ACC112 (cell line): ENCODE results near the gene RTL10.

Experiments used
- H2AFZ ChIP-seq: fragments of 200-600 bp; sonication (generic); one replicate; pipeline ENCODE4 v1.6.0; 2017; ENCODE audit warnings: antibody characterized with exemption, low read length; ENCODE audit not compliant: unreplicated experiment
- H3K27ac ChIP-seq: fragments of 200-600 bp; sonication (generic); 2 replicates; pipeline ENCODE4 v1.5.1; 2014; ENCODE audit warnings: low read depth, mild to moderate bottlenecking, antibody characterized with exemption, low read length, moderate library complexity
- H3K27me3 ChIP-seq: fragments of 200-600 bp; sonication (generic); 2 replicates; pipeline ENCODE4 v1.6.1; 2014; ENCODE audit warnings: mild to moderate bottlenecking, antibody characterized with exemption, low read length, moderate library complexity, mixed read lengths; ENCODE audit not compliant: insufficient read depth
- H3K36me3 ChIP-seq: fragments of 200-600 bp; sonication (generic); 2 replicates; pipeline ENCODE4 v1.6.1; 2016; ENCODE audit warnings: mild to moderate bottlenecking, antibody characterized with exemption, low read length, moderate library complexity, mixed read lengths; ENCODE audit not compliant: insufficient read depth
- H3K4me1 ChIP-seq: fragments of 200-600 bp; sonication (generic); one replicate; pipeline ENCODE4 v1.6.1; 2016; ENCODE audit warnings: low read length, mixed read lengths; ENCODE audit not compliant: insufficient read depth, unreplicated experiment, control insufficient read depth
- H3K4me3 ChIP-seq: fragments of 200-600 bp; sonication (generic); 2 replicates; pipeline ENCODE4 v1.5.1; 2014; ENCODE audit warnings: mild to moderate bottlenecking, low read depth, low read length
- H3K79me2 ChIP-seq: fragments of 200-600 bp; sonication (generic); one replicate; pipeline ENCODE4 v1.6.0; 2016; ENCODE audit warnings: low read length; ENCODE audit not compliant: control insufficient read depth, unreplicated experiment, insufficient read depth

RTL10 gene

DNA sequence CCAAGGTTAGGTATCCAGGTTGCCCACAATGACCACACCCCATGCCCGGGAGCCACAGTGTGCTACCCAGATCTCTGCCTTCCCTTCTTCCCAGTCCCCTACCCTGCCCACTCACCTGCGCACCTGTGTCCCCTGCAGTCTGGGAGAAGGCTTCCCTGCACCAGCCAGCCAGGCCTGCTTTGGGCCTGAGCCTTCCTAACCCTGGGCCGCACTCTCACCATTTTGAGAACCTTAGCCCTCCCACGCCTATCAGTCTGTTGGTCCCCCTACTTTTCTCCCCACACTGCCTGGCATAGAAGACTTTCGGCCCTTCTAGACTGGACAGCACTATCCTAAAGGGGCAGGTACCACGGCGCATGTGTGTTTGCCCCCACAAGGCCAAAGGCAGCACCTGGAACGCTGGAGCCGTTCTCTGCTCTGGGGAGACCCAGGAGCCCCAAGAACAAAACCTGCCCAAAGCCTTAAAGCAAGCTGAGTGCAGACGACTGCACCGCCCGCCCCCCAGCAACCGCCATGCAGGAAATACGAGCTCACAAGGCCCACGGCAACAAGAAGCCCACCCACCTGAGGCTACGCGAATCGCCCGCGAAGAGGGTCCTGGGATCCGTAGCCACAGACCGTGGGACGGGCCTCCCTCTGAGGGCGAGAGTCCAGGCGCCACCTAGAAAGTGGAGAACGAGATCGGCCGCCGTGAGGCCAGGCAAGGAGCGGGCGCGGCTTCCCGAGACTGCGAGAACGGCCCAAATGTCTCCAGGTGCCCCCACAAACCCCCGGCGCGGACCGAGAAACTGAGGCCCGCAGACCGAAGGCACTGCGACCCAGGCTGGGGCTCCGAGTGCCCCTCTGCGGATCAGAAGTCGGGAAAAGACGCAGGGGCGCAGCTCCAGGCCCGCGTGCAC, 546 bp downstream of the RTL10 start:
- Histone ChIP-seq H3K4me3 (peak overlapping the region; percentile 94), H3K27me3 (no peaks in the 10 kb centered on the region), H2AFZ (peak overlapping the region; percentile 53), H3K79me2 (peaks cover 52% of the 10 kb centered on the region), H3K27ac (peak overlapping the region; percentile 3; the same call in 1 of the 2 replicates), H3K4me1 (peaks cover 6% of the 10 kb centered on the region), H3K36me3 (peaks cover 5% of the 10 kb centered on the region; the same call in 1 of the 2 replicates)

DNA sequence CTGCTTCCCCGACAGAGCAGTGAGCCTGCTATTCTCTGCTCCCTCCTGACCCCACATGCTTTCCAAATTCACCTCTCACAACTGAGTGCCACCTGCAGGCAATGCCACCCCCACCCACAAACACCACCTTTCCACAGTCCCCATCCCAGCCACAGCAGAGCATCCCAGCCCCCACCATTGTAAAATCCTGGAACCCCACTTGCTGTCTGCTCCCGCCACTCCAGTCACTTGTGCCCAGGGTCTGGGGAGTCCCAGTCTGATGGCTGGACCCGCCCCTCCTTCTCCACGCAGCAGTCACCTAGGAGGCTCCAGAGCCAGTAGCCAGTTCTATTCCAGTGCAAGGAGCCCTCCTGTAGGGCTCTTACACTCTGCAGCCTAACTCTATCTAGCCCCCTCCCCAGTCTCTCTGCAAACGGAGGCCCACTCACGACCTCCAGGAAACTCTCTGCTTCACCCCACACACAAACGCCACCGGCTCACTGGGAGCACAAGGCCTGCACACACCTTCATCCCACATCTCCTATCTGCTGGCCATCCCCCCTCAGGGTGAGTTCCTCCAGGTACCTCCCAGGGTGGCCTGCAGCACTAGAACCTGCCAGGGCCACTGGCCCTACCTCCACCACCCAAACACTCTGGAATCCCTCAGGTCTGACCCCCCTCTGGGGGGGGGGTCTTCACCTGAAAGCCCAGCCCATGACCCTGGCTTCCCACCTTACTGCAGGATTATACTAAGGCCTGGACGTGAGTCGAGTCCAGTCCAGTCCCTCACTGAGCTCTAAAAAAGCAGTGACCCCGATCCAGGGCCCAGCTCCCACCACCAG, 1.4 kb downstream of the RTL10 start:
- Histone ChIP-seq H3K27ac (no peak overlapping the region), H3K27me3 (no peaks in the 10 kb centered on the region), H3K4me3 (peak overlapping the region; percentile 94), H3K4me1 (peaks cover 6% of the 10 kb centered on the region), H2AFZ (no peak overlapping the region), H3K79me2 (peaks cover 52% of the 10 kb centered on the region), H3K36me3 (peaks cover 5% of the 10 kb centered on the region; the same call in 1 of the 2 replicates)

DNA sequence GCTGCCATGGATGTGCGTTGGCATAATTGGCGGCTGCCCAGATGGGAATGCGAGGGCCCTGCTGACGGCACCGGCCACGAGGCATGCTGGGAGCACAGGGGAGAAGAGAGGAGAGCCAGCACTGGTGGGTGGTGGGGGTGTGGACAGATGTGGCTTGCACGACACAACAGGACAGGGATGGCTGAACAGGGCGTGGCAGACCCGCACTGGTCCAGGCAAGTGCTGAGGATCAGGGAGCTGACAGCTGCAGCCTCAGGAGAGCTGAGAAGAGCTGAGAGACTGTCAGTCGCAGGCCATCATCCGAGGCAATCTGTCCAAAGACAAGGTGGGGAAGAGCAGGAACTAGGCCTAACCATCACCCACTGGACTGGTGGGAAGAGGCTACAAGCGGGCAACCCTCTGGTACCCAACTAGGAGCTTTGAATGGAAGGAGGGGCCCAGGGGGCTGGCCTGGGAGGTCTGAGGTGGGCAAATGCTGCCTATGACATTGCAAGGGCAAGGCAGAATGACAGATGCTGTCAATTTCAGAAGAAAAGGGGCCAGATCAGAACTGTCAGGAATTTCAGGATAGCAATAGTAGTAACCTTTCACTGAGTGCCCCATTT, 2.4 kb downstream of the RTL10 start:
- Histone ChIP-seq H3K36me3 (peaks cover 5% of the 10 kb centered on the region; the same call in 1 of the 2 replicates), H2AFZ (no peak overlapping the region), H3K4me1 (peaks cover 6% of the 10 kb centered on the region), H3K27me3 (no peaks in the 10 kb centered on the region), H3K4me3 (peak overlapping the region; percentile 94), H3K27ac (no peak overlapping the region), H3K79me2 (peaks cover 52% of the 10 kb centered on the region)

- no peak overlapping the region for H3K27ac ChIP-seq
- peaks cover 6% of the 10 kb centered on the region for H3K4me1 ChIP-seq
- H3K36me3 ChIP-seq: peaks cover 5% of the 10 kb centered on the region; the same call in 1 of the 2 replicates
- H2AFZ ChIP-seq: no peak overlapping the region
- H3K4me3 ChIP-seq: no peak overlapping the region
- H3K79me2 ChIP-seq: peaks cover 52% of the 10 kb centered on the region
- H3K27me3 ChIP-seq: no peaks in the 10 kb centered on the region
These were observed 3.1 kb downstream of the RTL10 start for GRCh38 chr22:19851291-19852176.

DNA sequence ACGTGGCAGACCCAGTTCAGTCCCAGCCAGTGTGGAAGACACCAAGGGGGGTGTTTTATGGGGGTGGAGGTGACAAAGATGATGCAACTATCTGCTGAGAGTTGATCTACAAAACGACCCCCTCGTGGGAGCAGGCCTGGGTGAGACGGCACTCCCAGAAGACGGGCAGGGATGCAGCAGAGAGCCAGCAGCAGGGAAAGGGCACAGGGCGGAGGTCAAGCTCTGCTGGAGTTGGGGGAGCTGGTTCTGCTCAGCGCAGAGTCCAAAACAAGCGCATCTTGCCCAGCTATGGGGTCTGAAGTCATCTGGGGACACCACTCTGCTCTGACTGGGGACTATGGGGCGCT, 3.9 kb downstream of the RTL10 start:
- Histone ChIP-seq H3K27ac (no peak overlapping the region), H3K27me3 (no peaks in the 10 kb centered on the region), H3K4me1 (peaks cover under 1% of the 10 kb centered on the region), H3K4me3 (no peak overlapping the region), H3K36me3 (peaks cover 5% of the 10 kb centered on the region; the same call in 1 of the 2 replicates), H2AFZ (no peak overlapping the region), H3K79me2 (peaks cover 48% of the 10 kb centered on the region)

DNA sequence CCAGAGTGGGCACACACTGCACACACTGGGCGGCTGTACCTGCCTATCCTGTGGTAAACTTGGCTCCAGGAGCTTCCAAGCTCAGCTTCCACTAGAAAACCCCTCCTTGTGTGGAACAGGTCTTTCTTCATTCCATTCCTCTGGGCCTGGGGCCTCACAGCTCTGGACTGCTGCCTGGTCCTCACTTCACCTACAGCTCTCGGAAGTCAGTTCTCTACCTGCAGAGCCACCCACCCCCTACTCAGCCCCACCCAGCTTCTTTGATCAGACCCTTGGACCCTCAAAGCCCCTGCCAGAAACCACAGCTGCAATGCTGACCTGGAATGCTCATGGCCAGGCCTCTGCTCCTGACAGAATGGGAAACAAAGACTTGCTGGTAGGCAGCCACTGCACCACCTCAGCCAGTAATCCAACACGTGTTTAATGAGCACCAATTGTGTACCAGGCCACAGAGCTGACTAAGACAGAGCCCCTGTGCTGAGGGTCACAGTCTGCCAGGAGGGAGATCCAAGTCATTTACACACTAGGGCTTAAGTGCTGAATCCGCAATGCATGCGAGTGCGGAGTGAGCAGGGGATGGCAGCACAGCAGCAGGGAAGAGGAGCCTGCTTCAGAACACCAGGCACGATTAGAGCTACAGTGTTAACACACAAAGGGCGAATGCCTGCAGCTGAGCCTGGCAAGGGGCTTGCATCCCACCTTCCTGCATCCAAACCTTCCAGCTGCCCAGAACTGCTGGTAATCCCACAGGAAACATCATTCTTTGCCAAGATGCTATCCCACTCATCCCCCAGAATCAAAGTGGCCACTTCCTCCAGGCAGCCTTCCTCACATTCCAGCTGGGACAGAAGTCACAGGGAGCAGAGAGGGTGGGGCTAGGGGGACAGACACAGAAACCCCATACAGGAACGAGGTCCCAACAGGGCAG, 4.6 kb downstream of the RTL10 start:
- Histone ChIP-seq H3K79me2 (peaks cover 42% of the 10 kb centered on the region), H3K36me3 (peaks cover 5% of the 10 kb centered on the region; the same call in 1 of the 2 replicates), H3K27ac (no peak overlapping the region), H3K4me3 (no peak overlapping the region), H3K27me3 (no peaks in the 10 kb centered on the region), H3K4me1 (no peaks in the 10 kb centered on the region), H2AFZ (no peak overlapping the region)

DNA sequence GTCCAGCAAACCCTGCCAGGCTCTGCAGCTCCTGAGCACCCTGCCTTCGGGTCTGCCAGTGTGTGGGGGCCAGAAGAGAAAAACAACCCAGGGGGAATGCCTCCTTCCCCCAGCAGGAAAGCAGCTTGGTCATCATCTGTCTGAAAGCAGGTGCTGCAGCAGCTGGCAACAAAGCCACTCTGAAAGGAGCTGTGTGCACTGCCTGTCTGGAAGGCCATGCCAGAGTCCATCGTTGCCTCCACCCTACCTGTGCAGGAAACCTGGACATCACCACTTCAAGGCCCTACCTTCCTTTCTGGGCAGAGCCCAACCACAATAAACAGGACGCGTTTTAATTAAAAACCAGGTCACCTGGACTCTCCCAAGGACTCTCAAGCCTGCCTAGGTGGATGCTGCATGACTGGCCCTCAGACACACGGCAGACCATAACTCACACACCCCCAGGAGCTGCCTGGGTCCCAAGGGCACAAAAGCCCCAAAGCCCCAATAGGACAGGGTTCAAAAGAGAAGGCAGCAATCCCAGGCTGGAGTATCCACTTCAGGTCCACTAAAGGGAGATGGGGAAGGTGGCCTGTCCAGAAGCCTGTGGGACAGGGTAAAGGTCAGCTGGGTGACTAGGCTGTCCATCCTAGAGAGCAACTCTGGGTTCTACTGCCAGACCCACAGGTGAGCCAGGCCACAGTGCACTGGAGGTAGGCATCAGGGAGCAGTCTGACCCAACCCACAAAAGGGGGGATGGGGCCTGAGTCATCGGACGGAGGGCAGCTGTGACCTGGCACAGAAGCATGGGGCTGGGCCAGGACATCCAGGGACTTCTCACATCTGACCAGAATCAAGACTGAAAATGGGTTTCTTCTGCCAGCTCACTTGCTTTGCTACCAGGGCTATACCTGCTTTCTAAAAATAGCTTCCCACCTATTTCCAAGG, 6.1 kb downstream of the RTL10 start:
- Histone ChIP-seq H3K27ac (no peak overlapping the region), H3K4me3 (no peak overlapping the region), H2AFZ (no peak overlapping the region), H3K4me1 (peaks cover 12% of the 10 kb centered on the region), H3K36me3 (peaks cover 5% of the 10 kb centered on the region; the same call in 1 of the 2 replicates), H3K79me2 (peaks cover 31% of the 10 kb centered on the region), H3K27me3 (no peaks in the 10 kb centered on the region)

- no peak overlapping the region for H3K4me3 ChIP-seq
- H3K27ac ChIP-seq: no peak overlapping the region
- H3K79me2 ChIP-seq: peaks cover 18% of the 10 kb centered on the region
- H3K27me3 ChIP-seq: no peaks in the 10 kb centered on the region
- H3K4me1 ChIP-seq: peaks cover 12% of the 10 kb centered on the region
- H3K36me3 ChIP-seq: peaks cover 5% of the 10 kb centered on the region; the same call in 1 of the 2 replicates
- no peak overlapping the region for H2AFZ ChIP-seq
These were observed 7.4 kb downstream of the RTL10 start for GRCh38 chr22:19847345-19847632.
